GM19025 (cell line): Measurements from ENCODE around the gene KRT86.
"Not testable (repeated sequence)": the region's sequence is repeated elsewhere in the genome, so short reads cannot be mapped to it uniquely, and the experiment has no call there.

Source experiments
- ATAC-seq: cut with Tn5 transposase; IDR thresholded peaks from one replicate; pipeline ENCODE4 v1.9.1; 2021; ENCODE audit warnings: mild to moderate bottlenecking, low read depth, moderate library complexity; ENCODE audit not compliant: unreplicated experiment

KRT86 gene

DNA sequence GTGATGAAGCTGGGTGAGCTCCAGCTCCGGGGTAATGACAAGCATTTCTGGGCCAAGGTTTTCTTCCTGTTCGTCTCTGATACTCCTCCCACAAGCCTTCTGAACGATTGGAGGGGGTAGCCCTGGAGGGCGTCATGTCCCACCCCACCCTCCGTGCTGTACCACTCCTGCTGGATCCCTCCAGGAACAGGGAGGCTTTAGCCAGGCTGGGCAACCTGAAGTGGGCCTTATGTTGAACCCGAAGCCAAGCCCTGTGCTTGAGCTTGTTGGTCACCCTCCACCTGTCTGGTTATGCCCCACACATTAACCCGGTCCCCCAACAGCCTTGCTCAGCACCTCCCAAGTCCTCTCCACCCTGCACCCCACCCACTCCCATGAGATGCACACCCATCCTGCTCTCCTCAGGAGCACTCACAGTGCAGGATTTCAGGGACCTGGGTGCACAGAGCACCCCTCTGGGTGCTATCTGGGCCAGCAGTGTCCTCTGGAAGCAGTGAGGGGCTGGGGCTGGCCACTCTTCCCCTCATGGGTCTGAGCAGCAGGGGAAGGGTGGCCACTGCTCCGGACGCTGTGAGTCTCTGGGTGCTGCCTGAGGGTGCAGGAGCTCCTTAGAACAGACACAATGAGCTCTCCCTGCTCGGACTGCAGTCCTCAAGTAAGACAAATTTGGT is 53.5 kb downstream of the KRT86 start:
- ATAC-seq = no peak

DNA sequence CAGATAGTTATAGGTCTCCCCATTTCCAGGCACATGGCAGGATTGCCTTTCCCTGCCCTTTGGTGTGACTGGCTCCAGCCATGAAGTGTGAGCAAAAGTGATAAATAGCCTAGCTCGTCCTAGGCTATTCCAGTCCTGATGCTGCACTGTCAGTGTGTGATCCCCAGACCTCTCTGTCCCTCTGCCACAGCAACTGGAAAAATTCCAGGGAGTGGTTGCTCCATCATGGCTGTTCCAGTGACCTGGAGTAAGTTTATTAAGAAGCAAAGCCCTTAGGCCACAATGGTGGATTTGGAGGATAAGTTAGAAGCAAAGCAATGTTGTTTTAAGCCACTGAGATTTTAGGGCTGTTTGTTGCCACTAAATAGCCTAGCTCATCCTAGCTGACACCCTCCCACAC is 56.6 kb downstream of the KRT86 start:
- ATAC-seq = no peak

DNA sequence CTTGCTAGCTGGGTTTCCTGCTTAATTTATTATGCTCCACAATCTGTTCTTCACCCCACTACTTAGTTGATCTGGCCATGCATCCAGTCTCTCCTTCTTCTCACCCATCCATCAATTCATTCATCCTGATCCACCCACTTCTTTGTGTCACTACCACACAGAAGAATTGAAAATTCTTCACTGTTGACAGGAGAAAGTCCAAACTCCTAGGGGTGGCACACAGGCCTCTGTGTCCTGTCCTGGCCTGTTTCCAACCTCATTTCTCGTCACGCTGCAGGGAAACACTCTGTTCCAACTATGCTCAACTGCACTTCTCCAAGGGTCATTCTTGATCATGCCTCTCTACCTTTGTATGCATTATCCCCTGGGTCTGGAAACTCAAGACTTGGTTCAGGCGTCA is 57.4 kb downstream of the KRT86 start:
- no peak for ATAC-seq

DNA sequence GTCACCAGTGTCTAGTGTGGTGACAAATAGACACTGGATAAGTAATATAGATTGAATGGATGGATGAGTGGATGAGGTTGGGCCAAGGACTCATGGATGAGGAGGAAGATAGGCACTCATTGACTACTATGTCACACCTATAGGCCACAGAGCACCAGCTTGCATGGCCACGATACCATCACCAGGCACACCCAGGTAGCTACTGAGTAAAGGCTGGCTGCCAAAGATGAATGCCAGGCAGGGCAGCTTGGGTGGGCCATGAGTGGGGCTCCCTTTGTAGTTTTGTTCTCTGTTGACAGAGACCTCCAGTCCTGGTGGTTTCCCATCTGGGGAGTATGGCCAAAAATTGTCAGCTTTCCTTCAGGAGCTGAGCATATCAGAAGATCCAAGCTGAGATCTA is 57.9 kb downstream of the KRT86 start:
- no peak for ATAC-seq

DNA sequence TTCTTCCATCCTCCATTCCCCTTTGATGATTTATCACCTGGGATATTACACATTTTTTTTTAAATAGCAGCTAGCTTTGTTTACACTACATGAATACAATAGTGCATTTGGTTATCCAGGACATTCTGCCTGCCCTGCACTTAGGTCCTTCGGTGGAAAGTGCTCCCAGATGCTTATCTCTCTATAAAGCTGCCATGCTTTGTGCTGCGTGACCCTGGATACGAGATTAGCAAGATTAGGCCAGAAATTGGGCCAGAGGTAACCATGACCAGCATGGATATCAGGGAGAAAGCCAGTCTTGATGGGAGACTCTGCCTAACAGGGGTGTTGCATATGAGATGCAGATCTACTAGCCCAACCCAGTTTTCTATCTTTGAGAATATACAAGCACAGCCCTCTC is 58.9 kb downstream of the KRT86 start:
- ATAC-seq = no peak

DNA sequence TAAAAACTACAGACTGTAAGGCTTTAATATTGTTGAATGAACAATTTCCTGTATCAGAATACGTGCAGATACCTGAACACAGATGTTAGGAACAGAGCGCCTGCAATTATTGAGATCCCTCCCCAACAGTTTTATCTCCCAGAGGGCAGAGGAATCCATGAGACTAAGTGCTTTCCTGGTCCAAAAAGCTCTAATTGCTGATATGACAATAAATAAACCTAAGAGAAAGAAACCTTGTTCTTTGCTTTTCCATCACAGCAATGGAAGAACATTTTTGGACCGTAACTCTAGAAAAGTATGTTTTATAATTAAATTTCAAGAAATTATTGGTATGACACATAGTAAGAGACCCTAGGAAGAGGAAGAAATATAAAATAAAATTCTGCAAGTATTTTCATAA is 59.7 kb downstream of the KRT86 start:
- ATAC-seq = no peak

DNA sequence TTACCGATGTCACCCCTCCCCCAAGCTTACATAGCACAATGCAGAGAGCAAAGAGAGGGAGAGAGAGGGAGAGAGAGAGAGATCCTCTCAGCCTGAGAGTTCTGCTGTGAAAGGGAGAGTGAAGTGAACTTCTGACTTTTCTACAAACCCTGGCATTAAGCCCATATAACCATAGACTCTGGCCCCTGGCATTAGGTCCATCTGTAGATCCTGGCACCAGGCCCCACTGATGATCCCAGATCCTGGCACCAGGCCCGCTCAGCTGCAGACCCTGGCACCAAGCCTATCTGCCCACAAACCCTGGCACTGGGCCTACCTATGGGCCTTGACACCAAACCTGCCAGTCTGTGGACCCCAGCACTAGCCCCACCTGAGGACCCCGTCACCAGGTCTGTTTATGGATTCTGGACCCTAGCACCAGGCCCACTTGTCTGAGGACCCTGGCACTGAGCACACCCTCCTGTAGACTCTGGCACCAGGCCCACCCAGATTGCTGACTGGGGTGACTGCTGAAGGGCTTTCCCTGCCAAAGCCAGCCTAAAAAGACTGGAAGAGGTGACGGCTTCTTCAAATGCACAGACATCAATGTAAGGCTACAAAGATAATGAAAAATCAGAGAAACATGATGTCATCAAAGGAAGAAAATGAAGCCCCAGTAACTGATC is 61.3 kb downstream of the KRT86 start:
- ATAC-seq = no peak

DNA sequence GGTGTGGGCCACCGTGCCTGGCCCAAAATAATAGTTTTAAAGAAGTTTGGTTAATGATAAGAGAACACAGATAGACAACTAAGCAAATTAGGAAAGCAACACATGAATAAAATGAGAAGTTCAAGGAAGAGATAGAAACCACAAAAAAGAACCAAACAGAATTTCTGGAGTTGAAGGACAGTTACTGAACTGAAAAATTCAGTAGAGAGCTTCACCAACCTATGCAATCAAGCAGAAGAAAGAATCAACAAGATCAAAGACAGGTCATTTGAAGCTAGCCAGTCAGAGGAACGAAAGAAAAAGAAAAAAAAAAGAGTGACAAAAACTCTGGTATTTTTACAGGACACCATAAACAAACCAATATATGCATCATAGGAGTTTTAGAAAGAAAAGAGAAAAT is 62.2 kb downstream of the KRT86 start:
- ATAC-seq = no peak

DNA sequence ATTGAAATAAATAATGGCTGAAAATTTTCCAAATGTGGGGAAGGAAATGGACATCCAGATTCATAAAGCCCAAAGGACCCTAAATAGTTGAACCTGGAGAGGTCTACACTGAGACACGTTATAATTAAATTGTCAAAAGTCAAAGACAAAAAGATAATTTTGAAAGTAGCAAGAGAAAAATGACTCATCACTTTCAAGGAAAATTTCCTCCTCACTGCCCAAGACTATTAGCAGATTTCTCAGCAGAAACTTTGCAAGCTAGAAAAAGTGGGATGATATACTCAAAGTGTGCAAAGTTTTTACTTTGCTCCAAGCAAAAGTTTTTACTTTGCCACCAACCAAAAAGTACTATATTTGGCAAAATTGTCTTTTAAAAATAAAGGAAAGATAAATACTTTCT is 62.6 kb downstream of the KRT86 start:
- no peak for ATAC-seq

DNA sequence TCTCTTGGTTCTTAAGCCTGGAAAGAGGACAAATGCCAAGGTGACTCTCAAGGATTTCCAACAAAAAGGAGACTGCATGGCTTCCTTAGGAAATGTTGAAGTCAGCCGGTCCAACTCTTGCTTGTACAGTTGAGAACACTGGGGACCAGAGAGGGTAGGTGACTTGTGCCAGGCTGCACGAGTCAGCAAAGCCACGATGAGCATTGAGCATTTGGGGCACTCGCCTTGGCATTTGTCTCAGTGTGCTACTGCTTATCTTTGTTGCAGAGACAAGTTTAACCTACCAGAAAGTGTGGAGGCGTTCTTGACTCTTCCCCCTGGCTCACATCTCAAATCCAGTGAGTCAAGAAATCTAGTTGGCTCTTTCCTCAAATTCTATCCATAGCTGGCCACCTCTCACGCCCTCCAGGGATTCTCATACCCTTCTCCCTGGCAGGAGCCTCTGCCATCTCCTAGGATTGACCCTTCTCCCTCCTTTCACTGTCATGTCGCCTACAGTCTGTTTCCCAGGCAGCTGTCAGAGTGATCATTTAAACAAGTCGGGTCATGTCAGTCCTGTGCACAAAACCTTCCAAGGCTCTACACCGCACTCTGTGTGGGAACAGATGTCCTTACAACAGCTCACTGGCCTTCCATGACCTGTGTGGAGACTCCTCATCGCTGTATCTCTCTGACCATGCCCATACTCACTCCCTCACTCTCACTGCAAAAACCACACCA is 64.0 kb downstream of the KRT86 start:
- no peak for ATAC-seq

DNA sequence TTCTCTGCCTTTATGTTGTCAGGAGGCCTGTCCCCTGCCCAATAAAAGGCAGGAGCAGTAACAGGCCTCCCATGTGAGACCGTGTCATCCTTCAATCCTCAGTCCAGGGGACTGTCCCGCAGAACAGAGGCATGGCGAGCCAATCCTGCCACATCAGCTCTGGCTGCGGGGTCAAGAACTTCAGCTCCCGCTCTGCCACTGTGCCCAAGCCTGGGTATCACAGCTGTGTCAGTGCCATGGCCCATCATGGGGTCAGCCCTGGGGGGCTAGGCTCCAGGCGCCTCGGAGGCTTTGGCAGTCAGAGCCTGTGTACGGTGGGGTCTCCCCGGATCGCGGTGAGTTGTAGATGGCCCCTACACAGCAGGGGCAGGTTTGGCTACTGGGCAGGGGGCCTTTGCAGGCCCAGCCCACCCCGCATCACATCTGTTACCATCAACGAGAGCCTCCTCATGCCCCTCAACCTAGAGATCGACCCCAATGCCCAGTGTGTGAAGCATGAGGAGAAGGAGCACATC is 66.7 kb downstream of the KRT86 start:
- ATAC-seq = no peak

DNA sequence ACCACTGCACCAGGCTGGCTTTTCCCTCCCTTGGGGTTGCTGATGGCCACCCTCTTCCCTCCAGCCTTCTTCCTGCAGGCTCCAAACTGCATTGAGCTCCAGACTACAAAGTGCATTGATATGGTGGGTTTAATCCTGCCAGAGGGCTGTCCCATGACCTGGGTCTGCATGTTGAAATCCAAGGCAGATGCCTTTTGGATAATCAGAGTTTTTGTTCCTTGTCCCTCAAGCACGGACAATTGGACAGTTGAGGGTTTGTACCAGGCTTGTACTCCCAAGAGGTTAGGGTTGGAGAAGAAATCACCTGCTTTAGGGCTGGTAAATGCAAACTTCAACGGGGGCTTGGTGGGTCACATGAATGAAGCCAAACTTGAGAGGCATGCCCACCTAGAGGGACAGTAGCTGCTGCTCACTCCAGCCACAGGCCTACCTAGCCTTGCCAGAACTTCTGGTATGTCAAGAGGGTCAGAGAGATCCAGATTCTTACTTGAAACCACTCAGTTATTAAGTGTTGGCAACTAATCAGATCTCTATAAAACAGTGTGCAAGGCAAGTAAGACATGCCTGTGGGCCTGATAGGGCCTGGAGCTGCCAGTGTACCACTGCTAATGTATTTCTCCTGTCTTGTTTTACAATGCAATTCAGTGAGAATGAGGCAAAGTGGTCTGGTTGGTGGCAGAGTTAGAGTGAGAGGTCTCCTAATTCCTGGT is 68.5 kb downstream of the KRT86 start:
- no peak for ATAC-seq

DNA sequence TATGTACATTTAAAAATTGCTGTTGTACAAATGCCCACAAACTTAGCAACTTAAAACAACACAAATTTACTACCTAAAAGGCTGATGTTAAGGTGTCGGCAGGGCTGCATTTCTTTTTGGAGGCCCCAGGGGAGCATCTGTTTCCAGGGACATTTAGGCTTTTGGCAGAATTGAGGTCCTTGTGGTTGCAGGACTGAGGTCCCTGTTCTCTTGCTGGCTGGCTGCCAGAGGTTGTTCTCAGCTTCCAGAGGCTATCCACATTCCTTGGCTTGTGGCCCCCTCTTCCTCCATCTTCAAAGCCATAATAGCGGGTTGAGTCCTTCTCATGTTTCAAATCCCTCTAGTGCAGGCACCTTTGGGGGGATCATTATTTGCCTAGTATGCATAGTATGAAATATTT is 69.1 kb downstream of the KRT86 start:
- ATAC-seq = no peak

DNA sequence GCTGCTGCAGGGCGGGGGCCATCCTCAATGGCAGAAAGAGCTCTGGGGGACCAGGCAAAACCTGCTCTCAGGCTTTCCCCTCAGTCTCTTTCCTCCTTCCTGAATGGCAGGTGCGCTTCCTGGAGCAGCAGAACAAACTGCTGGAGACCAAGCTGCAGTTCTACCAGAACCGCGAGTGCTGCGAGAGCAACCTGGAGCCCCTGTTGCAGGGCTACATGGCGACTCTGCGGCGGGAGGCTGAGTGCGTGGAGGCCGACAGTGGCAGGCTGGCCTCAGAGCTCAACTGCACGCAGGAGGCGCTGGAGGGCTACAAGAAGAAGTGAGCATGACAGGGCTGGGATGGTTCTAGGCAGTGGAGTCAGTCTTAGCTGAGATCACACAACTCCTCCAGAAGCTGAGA is 69.7 kb downstream of the KRT86 start:
- ATAC-seq = no peak

DNA sequence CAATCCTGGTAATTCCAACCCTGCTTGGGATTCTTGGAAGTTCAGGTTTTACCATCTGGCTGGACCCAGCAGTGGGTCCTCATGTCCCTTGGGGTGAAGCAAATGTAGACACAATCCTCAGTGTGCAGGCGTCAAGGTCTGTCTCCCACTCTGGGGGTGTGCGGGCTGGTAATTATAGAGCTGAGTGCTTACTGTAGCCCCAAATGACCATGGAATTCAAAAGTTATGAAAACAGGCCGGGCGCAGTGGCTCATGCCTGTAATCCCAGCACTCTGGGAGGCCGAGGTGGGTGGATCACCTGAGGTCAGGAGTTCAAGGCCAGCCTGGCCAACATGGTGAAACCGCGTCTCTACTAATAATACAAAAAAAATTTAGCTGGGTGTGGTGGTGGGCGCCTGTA is 70.6 kb downstream of the KRT86 start:
- ATAC-seq = not testable (repeated sequence)

DNA sequence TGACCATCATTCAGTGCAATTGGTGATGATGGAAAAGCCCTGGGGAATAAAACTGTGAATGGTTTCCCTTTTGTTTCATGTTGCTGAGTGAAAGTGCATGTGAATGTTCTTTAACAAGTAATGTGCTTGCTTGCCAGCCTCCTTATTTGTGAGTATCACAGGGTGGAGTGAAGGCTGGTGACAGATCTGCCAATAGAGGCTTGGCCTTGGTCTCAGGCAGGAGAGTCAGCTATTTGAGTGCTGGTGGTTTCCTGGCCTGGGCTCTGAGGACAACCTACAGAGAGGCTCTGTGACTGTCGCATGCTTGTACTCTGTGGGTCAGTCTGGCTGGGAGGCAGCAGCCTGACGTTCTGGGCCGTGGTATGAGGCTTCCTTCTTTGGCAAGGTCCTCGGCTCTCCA is 72.1 kb downstream of the KRT86 start:
- ATAC-seq = no peak

DNA sequence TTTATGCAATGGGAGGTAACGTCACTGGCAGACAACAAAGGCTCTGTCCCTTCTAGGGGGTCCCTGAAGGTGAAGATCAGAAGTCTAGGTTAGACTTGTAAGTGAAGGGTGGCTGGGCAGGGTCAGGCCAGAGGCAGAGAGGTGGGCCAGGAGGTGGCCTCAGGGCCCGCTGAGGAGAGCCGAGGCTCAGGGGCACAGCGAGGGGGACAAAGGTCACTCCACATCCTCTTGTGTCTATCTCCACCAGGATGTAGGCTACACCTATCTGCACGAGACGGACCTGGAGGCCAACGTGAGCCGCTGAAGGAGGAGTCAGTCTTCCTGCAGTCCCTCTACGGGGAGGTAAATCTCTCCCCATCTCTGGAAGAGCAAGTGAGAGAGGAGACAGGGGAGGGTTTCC is 72.6 kb downstream of the KRT86 start:
- ATAC-seq = no peak

DNA sequence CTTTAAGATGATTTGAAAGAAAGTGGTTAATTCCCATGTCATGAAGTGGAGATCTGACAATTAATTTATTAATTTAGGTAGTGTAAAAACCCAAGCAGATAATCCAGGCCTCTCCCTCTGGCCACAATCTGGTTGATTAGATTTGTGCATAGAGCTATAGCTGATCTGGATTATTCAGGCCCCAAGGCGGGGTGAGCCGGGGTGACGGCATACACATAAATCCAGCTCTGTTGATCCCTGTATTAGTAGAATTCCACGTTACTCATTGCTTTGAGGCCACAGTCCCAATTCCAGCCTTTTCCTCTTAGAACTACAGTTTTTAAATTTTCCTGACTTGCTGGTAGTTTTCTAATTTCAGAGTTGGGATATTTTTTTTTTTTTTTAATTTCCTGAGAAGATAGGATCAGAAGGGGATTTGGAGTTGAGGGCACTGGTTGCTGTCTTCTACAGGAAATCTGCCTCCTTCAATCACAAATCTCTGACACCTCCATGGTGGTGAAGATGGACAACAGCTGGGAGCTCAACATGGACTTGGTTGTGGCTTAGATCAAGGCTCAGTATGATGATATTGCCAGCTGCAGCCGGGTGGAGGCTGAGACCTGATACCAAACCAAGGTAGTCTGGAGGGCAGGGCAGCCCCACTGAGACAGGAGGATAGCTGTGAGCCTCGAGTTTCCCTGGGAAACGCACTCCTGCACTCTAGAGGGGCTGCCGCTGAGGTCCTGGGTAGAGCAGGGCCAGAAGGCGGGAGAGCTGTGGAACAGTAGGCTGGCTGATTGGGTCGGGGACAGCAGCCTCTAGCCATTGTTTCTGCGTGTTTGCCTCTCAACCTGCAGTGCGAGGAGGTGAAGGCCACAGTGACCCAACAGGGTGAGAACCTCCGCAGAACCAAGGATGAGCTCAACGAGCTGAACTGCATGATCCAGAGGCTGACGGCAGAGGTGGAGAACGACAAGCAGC is 73.4 kb downstream of the KRT86 start:
- ATAC-seq = no peak

DNA sequence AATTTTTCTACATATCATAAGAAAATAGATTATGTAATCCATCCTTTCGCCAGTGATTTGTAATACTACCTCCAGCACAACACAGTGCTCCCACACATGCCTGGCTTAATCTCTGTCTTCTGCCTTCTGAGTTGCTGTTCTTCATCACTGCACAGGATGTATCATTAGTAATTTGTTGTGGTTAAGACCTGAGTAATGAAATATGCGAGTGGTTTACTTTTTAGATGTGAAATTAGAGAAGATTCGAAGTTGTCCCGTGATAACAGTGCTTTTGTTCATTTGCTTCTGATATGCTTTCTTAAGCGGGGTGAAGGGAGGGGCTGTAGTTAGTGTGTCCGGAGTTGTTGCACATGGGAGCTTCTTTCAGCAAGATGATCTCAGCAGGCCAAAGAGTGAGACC is 74.8 kb downstream of the KRT86 start:
- no peak for ATAC-seq

DNA sequence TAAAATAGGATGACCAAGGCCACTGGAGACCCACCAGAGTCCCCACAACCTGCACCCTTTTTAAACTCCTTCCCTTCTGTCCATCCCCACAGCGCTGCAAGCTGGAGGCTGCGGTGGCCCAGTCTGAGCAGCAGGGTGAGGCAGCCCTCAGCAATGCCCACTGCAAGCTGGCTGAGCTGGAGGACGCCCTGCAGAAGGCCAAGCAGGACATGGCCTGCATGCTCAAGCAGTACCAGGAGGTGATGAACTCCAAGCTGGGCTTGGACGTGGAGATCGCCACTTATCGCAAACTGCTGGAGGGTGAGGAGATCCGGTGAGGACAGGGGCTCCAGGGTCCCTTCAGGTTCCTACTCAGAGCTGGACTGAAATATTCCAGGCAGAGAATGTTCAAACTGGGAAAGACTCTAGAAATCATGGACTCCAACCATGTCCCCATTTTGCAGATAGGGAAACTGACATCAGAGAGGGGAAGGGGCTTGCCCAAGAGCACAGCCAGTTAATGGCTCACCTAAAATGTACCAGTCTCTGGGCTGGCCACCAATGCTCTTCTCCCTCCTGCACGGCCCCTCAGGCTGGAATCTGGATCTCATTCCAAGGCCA is 75.7 kb downstream of the KRT86 start:
- no peak for ATAC-seq
